Measurements from ENCODE around the gene LRRC27.
"Not testable (repeated sequence)": the region's sequence is repeated elsewhere in the genome, so short reads cannot be mapped to it uniquely, and the experiment has no call there.

Gene LRRC27

DNA sequence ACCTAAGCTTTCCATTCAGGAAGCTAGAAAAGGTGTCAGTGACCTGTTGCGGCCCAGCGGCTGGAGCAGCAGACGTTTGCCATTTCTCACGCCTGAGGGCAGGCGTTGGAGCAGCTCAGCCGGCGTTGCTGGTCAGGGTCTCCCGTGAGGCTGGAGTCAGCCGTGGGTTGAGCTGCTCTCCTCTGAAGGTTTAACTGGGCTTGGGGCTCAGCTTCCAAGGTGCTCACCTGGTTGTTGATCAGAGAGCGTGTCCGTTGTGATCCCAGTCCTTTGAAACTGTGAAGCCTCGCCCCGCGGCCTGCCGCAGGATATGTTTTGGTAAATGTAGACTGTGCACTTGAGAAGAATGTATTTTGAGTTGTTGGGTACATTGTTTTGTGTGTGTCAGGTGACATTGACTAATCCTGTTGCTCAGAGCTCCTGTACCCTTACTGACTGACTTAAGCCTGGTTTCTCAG is 44.4 kb downstream of the LRRC27 start:
- Histone ChIP-seq H3K4me1 (ENCODE audit: low read length) (no peaks in the 10 kb centered on the region), H3K36me3 (replicated peaks; ENCODE audit: low read depth, low read length) (no peaks in the 10 kb centered on the region), H3K9ac (ENCODE audit: low read length) (no peak overlapping the region), H3K27me3 (ENCODE audit: low read depth, low read length) (no peaks in the 10 kb centered on the region), H3K9me3 (ENCODE audit: insufficient read depth, low read length) (no peaks in the 10 kb centered on the region), H2AFZ (ENCODE audit: low read depth, low read length) (no peak overlapping the region), H3K27ac (ENCODE audit: low read length) (no peak overlapping the region), H3K4me3 (ENCODE audit: low read length) (no peak overlapping the region), H3K79me2 (ENCODE audit: low read length) (no peaks in the 10 kb centered on the region), H4K20me1 (ENCODE audit: insufficient read depth, low read length) (no peaks in the 10 kb centered on the region), H3K4me2 (ENCODE audit: low read length) (no peak overlapping the region)
- no peak for TF ChIP-seq EZH2phosphoT487 (IDR thresholded peaks at IDR 0.05; ENCODE audit: low read depth)
- TF ChIP-seq, protein P1, sequence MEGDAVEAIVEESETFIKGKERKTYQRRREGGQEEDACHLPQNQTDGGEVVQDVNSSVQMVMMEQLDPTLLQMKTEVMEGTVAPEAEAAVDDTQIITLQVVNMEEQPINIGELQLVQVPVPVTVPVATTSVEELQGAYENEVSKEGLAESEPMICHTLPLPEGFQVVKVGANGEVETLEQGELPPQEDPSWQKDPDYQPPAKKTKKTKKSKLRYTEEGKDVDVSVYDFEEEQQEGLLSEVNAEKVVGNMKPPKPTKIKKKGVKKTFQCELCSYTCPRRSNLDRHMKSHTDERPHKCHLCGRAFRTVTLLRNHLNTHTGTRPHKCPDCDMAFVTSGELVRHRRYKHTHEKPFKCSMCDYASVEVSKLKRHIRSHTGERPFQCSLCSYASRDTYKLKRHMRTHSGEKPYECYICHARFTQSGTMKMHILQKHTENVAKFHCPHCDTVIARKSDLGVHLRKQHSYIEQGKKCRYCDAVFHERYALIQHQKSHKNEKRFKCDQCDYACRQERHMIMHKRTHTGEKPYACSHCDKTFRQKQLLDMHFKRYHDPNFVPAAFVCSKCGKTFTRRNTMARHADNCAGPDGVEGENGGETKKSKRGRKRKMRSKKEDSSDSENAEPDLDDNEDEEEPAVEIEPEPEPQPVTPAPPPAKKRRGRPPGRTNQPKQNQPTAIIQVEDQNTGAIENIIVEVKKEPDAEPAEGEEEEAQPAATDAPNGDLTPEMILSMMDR (IDR thresholded peaks at IDR 0.05; ENCODE audit: low read depth, low read length): no peak

DNA sequence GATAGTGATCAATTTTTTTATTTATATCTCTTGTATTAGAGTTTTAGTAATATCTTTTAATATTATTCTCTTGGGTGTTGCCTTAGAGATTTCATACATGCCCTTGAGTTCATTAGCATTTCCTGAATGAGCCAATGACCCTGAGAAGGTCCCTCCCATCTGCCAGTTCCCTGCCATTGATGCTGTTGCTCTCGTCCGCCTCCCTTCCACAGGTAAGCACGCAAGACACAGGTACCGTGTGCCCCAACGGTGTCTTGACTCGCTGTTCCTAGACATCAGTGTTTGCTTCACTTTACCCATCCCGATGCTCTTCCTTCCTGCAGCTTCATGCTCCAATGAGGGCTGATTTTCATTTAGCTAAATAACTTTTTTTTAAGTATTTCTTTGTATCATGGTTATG is 45.3 kb downstream of the LRRC27 start:
- Histone ChIP-seq H3K9ac (ENCODE audit: low read length) (no peak overlapping the region), H4K20me1 (ENCODE audit: insufficient read depth, low read length) (no peaks in the 10 kb centered on the region), H3K27ac (ENCODE audit: low read length) (no peak overlapping the region), H3K79me2 (ENCODE audit: low read length) (no peaks in the 10 kb centered on the region), H3K27me3 (ENCODE audit: low read depth, low read length) (no peaks in the 10 kb centered on the region), H3K4me2 (ENCODE audit: low read length) (no peak overlapping the region), H3K4me1 (ENCODE audit: low read length) (no peaks in the 10 kb centered on the region), H3K9me3 (ENCODE audit: insufficient read depth, low read length) (no peaks in the 10 kb centered on the region), H3K36me3 (replicated peaks; ENCODE audit: low read depth, low read length) (no peaks in the 10 kb centered on the region), H2AFZ (ENCODE audit: low read depth, low read length) (no peak overlapping the region), H3K4me3 (ENCODE audit: low read length) (no peak overlapping the region)
- TF ChIP-seq, protein P1 (IDR thresholded peaks at IDR 0.05; ENCODE audit: low read depth, low read length): no peak

DNA sequence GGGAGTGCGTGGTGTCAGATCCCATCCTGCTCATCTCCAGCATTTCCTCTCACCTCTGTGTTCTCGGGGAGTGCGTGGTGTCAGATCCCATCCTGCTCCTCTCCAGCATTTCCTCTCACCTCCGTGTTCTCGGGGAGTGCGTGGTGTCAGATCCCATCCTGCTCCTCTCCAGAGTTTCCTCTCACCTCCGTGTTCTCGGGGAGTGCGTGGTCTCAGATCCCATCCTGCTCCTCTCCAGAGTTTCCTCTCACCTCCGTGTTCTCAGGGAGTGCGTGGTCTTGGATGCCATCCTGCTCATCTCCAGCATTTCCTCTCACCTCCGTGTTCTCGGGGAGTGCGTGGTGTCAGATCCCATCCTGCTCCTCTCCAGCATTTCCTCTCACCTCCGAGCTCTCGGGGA is 47.0 kb downstream of the LRRC27 start:
- not testable (repeated sequence) for H3K79me2 ChIP-seq (ENCODE audit: low read length); H2AFZ ChIP-seq (ENCODE audit: low read depth, low read length); H3K9me3 ChIP-seq (ENCODE audit: insufficient read depth, low read length); H3K4me3 ChIP-seq (ENCODE audit: low read length); H3K36me3 ChIP-seq (replicated peaks; ENCODE audit: low read depth, low read length); H3K27ac ChIP-seq (ENCODE audit: low read length); H3K27me3 ChIP-seq (ENCODE audit: low read depth, low read length); H3K9ac ChIP-seq (ENCODE audit: low read length); H4K20me1 ChIP-seq (ENCODE audit: insufficient read depth, low read length); H3K4me1 ChIP-seq (ENCODE audit: low read length); H3K4me2 ChIP-seq (ENCODE audit: low read length)

DNA sequence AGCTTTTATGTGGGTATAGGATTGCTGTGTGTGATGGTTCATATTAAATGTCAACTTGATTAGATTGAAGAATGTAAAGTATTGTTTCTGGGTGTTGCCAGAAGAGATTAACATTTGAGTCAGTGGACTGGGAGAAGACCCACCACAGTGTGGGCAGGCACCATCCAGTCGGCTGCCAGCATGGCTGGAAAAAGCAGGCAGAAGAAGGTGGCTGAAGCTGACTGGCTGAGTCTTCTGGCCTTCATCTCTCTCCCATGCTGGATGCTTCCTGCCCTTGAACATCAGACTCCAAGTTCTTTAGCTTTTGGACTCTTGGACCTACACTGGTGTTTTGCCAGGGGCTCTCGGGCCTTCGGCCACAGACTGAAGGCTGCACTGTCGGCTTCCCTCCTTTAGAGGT is 49.0 kb downstream of the LRRC27 start:
- not testable (repeated sequence) for H3K9ac ChIP-seq (ENCODE audit: low read length); H3K4me3 ChIP-seq (ENCODE audit: low read length); H3K79me2 ChIP-seq (ENCODE audit: low read length); H3K4me1 ChIP-seq (ENCODE audit: low read length); H3K4me2 ChIP-seq (ENCODE audit: low read length); H3K27ac ChIP-seq (ENCODE audit: low read length); H3K9me3 ChIP-seq (ENCODE audit: insufficient read depth, low read length); H4K20me1 ChIP-seq (ENCODE audit: insufficient read depth, low read length); H2AFZ ChIP-seq (ENCODE audit: low read depth, low read length); H3K36me3 ChIP-seq (replicated peaks; ENCODE audit: low read depth, low read length); H3K27me3 ChIP-seq (ENCODE audit: low read depth, low read length)

DNA sequence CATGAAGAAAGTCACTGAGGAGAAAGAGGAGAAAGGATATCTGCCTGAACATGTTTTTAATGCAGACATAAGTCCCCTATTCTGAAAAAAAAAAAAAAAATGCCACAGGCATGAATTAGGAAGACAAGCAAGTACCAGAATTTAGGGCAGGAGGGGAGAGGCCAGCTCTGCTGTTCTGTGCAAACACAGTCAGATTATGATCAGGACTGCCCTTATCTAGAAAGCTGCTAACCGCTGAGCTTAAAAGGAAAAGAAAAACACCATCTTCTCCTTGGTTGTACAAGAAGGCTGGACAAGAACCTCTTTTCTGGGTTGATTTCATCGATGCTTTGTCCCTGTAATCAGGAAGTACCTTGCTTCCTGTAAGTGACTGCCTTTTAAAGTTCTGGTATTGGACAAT is 49.7 kb downstream of the LRRC27 start:
- TF ChIP-seq, protein P1 (IDR thresholded peaks at IDR 0.05; ENCODE audit: low read depth, low read length): no peak
- TF ChIP-seq EZH2phosphoT487 (IDR thresholded peaks at IDR 0.05; ENCODE audit: low read depth): no peak
- Histone ChIP-seq H3K9me3 (ENCODE audit: insufficient read depth, low read length) (no peaks in the 10 kb centered on the region), H4K20me1 (ENCODE audit: insufficient read depth, low read length) (no peaks in the 10 kb centered on the region), H3K4me1 (ENCODE audit: low read length) (peaks cover 6% of the 10 kb centered on the region), H3K36me3 (replicated peaks; ENCODE audit: low read depth, low read length) (no peaks in the 10 kb centered on the region), H3K27me3 (ENCODE audit: low read depth, low read length) (no peaks in the 10 kb centered on the region), H3K9ac (ENCODE audit: low read length) (no peak overlapping the region), H2AFZ (ENCODE audit: low read depth, low read length) (no peak overlapping the region), H3K4me2 (ENCODE audit: low read length) (no peak overlapping the region), H3K79me2 (ENCODE audit: low read length) (no peaks in the 10 kb centered on the region), H3K27ac (ENCODE audit: low read length) (no peak overlapping the region), H3K4me3 (ENCODE audit: low read length) (no peak overlapping the region)

Measured in OCI-LY3 (cell line).